ENCODE results near the gene HOGA1.
"Not testable (repeated sequence)": the region's sequence is repeated elsewhere in the genome, so short reads cannot be mapped to it uniquely, and the experiment has no call there.

The HOGA1 gene

DNA sequence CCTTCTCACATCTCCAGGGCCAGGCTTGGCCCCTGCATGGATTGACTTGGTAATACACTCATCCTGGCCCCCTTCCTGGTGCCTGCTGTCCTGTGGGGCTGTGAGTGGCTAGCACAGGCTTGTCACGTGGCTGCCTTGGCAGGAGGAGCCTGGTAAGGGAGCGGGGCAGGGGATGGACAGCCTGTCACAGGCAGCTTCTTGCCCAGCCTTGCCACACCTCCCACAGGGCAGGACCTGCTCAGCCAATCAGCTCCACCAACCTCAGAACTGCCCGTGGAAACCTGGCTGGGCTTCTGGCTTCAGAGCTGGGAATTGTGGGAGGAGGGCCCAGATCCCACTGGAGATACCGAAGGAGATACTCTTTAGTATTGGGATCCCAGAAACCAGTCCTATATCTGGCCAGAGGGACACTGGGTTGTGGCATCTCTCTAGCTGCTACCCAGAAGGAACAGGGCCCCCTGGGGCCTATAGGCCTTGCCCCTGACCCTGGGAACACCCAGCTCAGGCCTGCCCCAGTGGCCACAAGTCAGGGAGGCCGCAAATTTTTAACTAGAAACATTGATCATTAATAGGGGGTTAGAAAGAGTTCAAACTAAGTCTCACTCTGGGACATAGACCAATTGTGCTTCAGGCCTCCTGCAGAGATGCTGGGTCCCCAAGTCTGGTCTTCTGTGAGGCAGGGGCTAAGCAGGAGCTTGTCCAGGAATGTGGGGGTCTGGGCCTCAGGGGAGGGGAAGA lies at the start of gene HOGA1:
Gene HOGA1 (plus strand): TSS at position 330 of the 738 bp plus-strand sequence. CDS start 315 bp downstream, at position 645.
- DNase-seq = no peak

GRCh38 chr10:97534746-97535367 lies 49.3 kb upstream of the HOGA1 start:
- peak; percentile 41 for DNase-seq

DNA sequence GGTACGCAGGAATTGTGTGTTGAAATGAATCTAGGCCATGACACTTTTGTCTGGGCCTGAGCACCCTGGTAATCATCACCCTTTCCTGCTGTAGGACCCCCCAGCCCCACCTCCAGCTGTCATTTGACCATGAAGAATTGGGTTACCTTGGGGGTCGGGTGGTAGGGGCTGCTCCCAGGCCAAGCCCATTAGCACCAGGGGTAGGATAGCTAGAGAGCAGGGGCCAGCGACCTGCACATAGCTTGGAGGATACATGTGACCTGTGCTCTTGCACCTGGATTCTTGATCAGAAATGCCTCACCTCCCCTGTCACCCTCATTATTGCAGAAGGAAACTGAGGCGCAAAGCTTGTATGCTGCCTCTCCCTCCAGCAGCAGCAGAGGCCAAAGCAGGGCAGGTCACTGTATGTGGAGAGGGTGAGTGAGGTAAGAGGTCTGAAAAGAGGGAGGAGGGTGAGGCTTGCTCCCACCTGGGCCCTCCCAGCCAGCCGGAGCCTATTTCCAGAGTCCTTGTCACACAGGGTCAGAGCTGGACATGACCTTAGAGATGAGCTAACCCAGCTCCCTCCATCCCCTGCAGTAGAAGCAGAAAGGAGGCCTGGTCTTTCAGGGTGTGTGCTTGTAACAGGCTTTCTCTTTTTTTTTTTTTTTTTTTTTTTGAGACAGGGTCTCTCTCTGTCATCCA lies 46.9 kb upstream of the HOGA1 start:
- no peak for DNase-seq

- no peak for DNase-seq
These were observed 45.8 kb upstream of the HOGA1 start for GRCh38 chr10:97538411-97538810.

DNA sequence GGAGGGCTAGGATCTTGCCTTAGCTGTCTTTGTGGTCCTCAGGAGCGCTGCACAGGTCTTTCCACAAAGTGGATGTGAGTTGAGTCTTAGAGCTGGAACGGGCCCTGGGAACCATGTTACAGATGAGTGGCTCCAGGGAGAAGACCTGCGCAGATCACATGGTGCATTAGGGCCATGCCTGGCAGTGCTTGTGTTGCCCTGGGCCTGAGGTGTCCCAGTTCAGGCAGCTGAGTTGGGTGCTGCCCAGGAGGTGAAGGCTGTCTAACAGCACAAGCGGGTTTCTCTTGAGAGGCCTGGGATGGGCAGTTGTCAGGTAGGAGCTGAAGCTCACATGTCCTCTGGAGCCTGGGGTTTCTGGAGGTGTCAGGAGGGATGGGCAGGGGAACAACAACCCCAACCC lies 45.4 kb upstream of the HOGA1 start:
- no peak for DNase-seq

DNA sequence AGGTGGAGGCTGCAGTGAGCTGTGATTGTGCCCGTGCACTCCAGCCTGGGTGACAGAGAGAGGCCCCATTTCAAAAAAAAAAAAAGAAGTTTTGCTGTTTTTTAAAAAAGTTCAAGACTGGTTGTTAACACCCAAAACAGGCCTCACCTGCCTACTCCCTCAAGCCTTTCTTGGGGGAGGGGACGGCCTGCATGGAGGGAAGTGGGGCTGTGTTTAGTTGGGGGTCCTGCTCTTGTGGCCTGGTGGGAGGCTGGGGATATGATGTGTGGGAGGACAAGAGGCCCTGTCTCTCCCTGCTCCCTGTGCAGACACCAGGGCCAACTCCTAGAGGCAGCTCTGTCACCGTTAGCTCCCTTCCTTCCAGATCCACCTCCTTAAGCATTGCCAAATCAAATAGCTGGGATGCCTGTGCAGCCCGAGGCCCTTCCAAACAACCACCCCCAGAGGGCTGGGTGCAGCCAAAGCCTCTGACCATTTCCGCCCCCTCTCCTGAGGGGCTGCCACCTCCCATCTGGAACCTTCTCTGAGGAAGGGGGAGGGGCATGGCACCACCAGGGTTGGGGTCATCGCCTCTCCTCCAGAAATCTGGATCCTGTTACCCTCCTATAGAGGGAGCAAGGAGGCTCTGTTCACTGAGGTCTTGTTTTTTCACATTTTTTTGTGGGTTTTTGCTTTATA lies 44.5 kb upstream of the HOGA1 start:
- no peak for DNase-seq

DNA sequence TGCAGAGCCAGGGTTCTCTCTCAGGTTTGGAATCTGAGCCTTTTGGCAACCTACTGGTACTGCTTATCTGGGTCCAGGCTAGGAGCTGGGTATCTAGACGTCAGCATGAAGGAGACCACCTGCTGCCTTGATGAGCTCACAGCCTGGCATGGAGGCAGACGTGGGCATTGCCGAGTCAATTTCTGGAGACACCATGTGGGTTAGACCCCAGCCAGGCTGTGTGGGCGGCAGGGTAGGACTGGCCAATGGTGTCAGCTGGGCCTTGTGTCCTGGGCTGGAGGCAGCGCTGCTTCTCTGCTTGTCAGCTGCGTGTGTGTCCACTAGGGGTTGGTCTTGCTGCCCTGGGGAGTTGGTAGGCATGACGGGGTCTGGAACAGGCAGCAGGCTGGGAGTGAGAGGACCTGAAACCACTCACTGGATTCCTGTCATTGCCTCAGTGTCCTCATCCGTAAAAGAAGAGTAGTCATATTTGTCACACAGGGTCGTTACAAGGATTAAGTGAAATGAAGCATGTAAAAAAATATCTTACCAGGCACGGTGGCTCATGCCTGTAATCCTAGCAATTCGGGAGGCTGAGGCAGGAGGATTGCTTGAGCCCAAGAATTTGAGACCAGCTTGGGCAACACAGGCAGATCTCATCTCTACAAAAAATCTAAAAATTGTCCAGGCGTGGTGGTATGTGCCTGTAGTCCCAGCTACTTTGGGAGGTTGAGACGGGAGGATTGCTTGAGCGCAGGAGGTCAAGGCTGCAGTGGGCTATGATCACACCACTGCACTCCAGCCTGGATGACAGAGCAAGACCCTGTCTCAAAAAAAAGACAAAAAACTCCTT lies 43.3 kb upstream of the HOGA1 start:
- no peak for DNase-seq

GRCh38 chr10:97542169-97543024 lies 41.8 kb upstream of the HOGA1 start:
- DNase-seq = peak; percentile 31

DNA sequence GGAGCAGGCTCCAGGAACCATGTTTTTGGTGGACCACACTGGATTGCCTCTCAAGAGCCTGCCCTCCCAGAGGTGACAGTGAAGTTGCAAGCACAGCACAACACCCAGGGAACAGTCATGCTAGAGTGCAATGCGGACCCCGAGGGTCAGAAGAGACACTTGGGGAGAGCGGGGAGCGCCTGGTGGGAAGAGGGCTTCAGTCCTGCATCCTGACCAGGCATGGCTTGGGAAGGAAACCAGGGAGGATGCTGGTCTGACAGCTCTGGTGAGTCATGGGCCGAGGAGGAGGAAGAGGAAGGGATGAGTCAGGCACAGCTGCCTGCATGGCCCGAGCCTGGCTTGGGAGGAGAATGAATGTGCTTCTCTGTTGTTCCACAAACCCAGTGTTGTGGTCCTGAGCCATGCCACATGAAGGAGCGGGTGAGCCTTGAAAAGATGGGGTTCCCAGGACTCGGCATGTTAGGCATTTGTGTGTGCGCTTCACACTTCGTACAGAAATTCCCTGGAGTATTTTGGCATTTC lies 41.1 kb upstream of the HOGA1 start:
- DNase-seq = peak; percentile 52

DNA sequence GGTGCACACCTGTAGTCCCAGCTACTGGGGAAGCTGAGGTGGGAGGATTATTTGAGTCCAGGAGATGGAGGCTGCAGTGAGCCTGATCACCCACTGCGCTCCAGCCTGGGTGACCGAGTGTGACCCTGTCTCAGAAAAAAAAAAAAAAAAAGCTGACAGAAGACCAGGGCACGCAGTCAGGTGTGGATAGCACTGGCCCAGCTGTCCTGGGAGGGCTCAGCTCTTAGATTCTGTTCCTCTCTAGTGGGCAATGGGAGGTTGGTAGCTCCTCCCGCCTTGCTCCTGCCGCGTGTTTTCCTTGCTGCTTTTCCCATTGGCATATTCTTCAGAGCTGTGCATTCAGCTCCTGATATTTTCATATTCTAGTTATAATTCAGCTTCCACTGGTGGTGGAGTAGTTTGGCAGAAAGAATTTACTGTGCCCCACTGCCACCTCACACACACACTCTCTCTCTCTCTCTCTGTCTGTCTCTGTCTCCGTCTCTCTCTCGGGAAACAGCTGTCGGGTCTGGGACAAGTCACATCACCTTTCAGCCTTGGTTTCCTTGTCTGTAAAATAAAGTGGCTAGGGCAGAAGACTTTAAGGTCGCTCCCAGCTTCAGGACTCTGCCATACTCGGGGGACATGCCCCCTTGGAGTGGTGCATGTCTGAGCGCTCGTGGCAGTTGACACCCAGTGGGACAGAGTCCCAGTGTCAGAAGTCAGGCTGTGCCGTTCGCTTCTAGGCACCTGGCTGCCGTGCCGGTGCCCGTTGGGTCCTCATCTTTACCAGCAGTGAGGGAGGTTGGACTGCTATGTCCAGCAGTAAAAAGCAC lies 37.5 kb upstream of the HOGA1 start:
- no peak for DNase-seq

- DNase-seq = no peak
These were observed 37.0 kb upstream of the HOGA1 start for GRCh38 chr10:97547271-97547600.

DNA sequence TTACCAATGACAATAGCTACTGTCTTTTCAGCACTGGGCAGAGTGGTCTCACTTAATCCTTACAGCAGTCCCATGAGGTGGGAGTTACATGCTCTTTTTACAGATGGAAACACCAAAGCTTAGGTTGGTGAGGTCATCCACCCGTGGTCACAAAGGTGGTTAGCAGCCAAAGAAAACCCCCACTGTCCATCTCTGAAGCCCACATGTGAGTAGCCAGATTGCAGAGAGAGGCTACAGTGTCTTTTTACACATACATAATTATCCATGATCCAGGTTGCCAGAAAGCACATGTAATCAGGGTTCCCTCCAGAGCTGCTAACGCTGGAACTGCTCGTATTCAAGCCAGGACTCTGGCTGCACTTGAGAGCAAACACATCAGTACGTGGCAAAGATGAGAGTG lies 36.2 kb upstream of the HOGA1 start:
- no peak for DNase-seq

- DNase-seq = no peak
These were observed 35.2 kb upstream of the HOGA1 start for GRCh38 chr10:97548828-97549455.

DNA sequence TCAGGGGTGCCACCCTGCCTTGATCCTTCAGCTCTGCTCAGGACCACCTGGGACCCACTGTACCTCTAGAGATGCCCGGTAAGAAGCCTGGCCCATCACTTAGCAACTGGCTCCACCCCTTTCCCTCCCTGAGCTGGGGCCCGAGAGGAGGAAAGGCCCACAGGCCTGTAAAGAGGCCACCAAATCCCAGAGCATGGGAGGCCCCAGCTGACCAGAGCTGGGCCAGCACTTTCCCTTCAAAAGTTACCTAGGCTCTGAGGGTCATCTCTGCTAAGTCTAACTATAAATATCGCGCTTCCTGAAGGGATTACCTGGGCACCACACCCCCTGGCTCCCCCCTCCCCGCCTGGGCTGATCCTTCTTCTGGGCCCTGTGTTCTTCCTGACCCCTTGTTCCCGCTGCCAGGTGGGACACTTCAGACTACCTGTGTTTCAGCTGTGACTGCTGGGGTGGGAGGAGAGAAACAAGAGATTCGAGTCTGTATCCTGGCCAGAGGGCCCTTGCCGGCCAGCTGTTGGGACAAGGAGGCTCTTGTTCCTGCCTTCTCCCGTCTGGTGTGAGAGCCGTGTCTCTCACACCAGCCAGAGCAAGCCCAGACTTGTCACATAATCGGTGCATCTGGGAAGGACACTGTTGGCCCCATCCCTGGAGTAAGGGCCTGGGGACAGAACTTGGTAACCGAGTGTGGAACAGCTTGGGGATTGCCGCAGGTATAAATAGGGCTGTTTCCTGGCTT lies 34.4 kb upstream of the HOGA1 start:
- DNase-seq = no peak

DNA sequence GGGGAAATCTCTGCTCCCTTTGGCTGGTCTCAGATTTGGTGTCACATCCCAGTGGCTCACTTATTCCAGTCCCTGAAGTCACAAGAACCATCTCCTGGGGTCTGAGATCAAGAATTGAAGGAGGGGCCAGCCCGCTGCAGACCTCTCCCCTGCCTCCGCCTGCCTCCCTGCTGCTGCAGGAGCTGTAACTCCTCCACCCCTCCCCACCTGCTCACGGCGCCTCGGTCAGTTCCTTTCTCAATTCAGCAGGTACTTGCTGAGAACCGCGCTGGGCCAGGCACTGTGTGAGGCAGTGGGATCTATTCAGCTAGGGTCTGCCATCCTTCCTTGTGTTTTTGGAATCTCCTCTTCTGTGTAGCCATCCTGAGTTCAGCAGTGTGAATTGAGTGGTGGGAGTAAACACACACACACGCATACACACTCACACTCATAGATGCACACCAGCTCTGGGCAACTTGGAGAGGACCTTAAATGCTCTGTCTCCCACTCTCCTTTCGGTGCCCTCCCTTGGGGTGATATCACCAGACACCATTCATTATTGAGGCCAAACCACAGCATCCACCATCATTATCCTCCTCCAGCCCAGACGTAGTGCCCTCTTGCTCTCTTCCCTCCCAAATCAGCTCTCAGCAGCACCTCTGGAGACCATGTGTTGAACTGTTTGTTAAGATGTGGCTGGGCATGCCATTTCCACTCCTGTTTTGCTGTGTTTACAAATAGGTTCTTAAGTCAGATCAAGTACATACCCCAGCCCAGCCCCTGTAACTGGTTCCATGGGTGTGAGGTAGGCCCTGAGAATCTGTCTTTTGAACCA lies 33.6 kb upstream of the HOGA1 start:
- no peak for DNase-seq

GRCh38 chr10:97551271-97551670 lies 32.9 kb upstream of the HOGA1 start:
- no peak for DNase-seq

GRCh38 chr10:97553575-97554031 lies 30.6 kb upstream of the HOGA1 start:
- peak; percentile 72 for DNase-seq

DNA sequence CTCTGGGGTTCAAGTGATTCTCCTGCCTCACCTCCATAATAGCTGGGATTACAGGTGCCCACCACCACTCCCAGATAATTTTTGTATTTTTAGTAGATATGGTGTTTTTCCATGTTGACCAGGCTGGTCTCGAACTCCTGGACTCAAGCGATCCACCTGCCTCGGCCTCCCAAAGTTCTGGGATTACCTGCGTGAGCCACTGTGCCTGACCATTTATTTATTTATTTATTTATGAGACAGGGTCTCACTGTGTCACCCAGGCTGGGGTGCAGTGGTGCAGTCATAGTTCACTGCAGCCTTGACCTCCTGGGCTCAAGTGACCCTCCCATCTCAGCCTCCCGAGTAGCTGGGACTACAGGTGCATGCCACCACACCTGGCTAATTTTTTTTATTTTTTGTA lies 29.9 kb upstream of the HOGA1 start:
- DNase-seq = not testable (repeated sequence)

Data from CD4-positive, alpha-beta T cell treated with Interleukin-6 for 4 hours (primary cell).